GM12891 (cell line): ENCODE data around the gene TNFSF12.

ENCODE experiments used
- POLR2A ChIP-seq: IDR thresholded peaks from 2 replicates; pipeline ENCODE4 v1.6.1; 2011; ENCODE audit warnings: low read depth, low read length, control low read depth
- POLR2AphosphoS5 ChIP-seq: IDR thresholded peaks from 2 replicates; pipeline ENCODE4 v1.6.1; 2011; ENCODE audit warnings: low read depth, low read length, control low read depth
- POU2F2 ChIP-seq: IDR thresholded peaks from 2 replicates; pipeline ENCODE4 v1.6.1; 2011; ENCODE audit warnings: low read depth, mild to moderate bottlenecking, control low read depth, low read length, moderate library complexity
- SPI1 ChIP-seq: IDR thresholded peaks from 2 replicates; pipeline ENCODE4 v1.6.1; 2011; ENCODE audit warnings: low read depth, low read length, control low read depth
- TAF1 ChIP-seq: IDR thresholded peaks from 2 replicates; pipeline ENCODE4 v1.6.1; 2011; ENCODE audit warnings: low read depth, low read length, control low read depth

- TF ChIP-seq POLR2AphosphoS5 (peak; percentile 25), POLR2A (peak; percentile 42), TAF1 (no peak), POU2F2 (no peak), SPI1 (no peak)
Observed at GRCh38 chr17:7577327-7578199, 28.7 kb downstream of the TNFSF12 start.
